GM23338 (cell line): Measurements from ENCODE around the gene TBCEL. TPM values are rescaled to one million over a fixed set of nuclear protein-coding genes. Genes with fewer than 3 reads are reported as not detected.

ENCODE experiments used
- ATAC-seq: fragments of 200-7000 bp; cut with Tn5 transposase; 3 replicates; pipeline ENCODE4 v1.9.1; 2020
- DNase-seq: peaks from one replicate; pipeline ENCODE4 v3.0.0-alpha.2; 2015; ENCODE audit warnings: low spot score
- H2AFZ ChIP-seq: fragments of 200-600 bp; sonication (generic); 2 replicates; pipeline ENCODE4 v1.8.0; 2016; ENCODE audit warnings: antibody characterized with exemption, mild to moderate bottlenecking, moderate library complexity
- H3F3A ChIP-seq: fragments of 200-600 bp; sonication (generic); replicated peaks from 2 replicates; pipeline ENCODE4 v1.8.0; 2017; ENCODE audit warnings: antibody characterized with exemption, mixed run types, low read depth
- H3K27ac ChIP-seq: fragments of 200-600 bp; sonication (generic); 2 replicates; pipeline ENCODE4 v1.6.1; 2016; ENCODE audit warnings: low read depth
- H3K27me3 ChIP-seq: fragments of 200-600 bp; sonication (generic); 2 replicates; pipeline ENCODE4 v1.8.0; 2016; ENCODE audit warnings: mild to moderate bottlenecking, mixed run types, moderate library complexity; ENCODE audit not compliant: insufficient read depth
- H3K36me3 ChIP-seq: fragments of 200-600 bp; sonication (generic); 2 replicates; pipeline ENCODE4 v1.8.0; 2016; ENCODE audit warnings: mild to moderate bottlenecking; ENCODE audit not compliant: insufficient read depth
- H3K4me1 ChIP-seq: fragments of 200-600 bp; sonication (generic); 2 replicates; pipeline ENCODE4 v1.8.0; 2016; ENCODE audit warnings: mild to moderate bottlenecking, moderate library complexity; ENCODE audit not compliant: insufficient read depth
- H3K4me2 ChIP-seq: fragments of 200-600 bp; sonication (generic); 2 replicates; pipeline ENCODE4 v1.7.1; 2017; ENCODE audit warnings: mixed run types
- H3K4me3 ChIP-seq: fragments of 200-600 bp; sonication (generic); 2 replicates; pipeline ENCODE4 v1.6.1; 2016; ENCODE audit warnings: mixed run types
- H3K79me2 ChIP-seq: fragments of 200-600 bp; sonication (generic); replicated peaks from 2 replicates; pipeline ENCODE4 v1.8.0; 2017; ENCODE audit warnings: mild to moderate bottlenecking; ENCODE audit not compliant: insufficient read depth
- H3K9me2 ChIP-seq: fragments of 200-600 bp; sonication (generic); 2 replicates; pipeline ENCODE4 v1.8.0; 2017; ENCODE audit not compliant: insufficient read depth
- H4K20me1 ChIP-seq: fragments of 200-600 bp; sonication (generic); replicated peaks from 2 replicates; pipeline ENCODE4 v1.8.0; 2017; ENCODE audit warnings: mild to moderate bottlenecking; ENCODE audit not compliant: insufficient read depth
- H3K27ac Mint-ChIP-seq: 2 replicates; pipeline ENCODE4 v1.8.0; 2020; ENCODE audit warnings: inconsistent platforms, mild to moderate bottlenecking, moderate library complexity, mixed read lengths
- H3K27me3 Mint-ChIP-seq: 3 replicates; pipeline ENCODE4 v1.8.0; 2022; ENCODE audit warnings: low read depth, mild to moderate bottlenecking, moderate library complexity, mixed read lengths, inconsistent platforms; ENCODE audit not compliant: insufficient read depth, poor library complexity
- H3K36me3 Mint-ChIP-seq: 3 replicates; pipeline ENCODE4 v1.8.0; 2021; ENCODE audit warnings: low read depth, mild to moderate bottlenecking, inconsistent platforms, moderate library complexity, mixed read lengths
- H3K4me1 Mint-ChIP-seq: 3 replicates; pipeline ENCODE4 v1.8.0; 2020; ENCODE audit warnings: mild to moderate bottlenecking, inconsistent platforms, mixed read lengths
- H3K4me3 Mint-ChIP-seq: 3 replicates; pipeline ENCODE4 v1.8.0; 2021; ENCODE audit warnings: moderate library complexity, mild to moderate bottlenecking, inconsistent platforms, mixed read lengths
- H3K9me3 Mint-ChIP-seq: 3 replicates; pipeline ENCODE4 v1.8.0; 2020; ENCODE audit warnings: moderate library complexity, mild to moderate bottlenecking, inconsistent platforms, mixed read lengths
- CREB1 ChIP-seq: fragments of 250-450 bp; sonication (Bioruptor Pico); IDR thresholded peaks from 2 replicates; pipeline ENCODE4 v1.5.0; 2020; ENCODE audit warnings: low read depth, mild to moderate bottlenecking, moderate library complexity
- CTCF ChIP-seq, 2 experiments: fragments of 200-600 bp in 1 of 2; sonication (generic) in 1 of 2; conservative IDR thresholded peaks; 2 replicates each; pipeline versions ENCODE4 v1.5.1 to v1.6.1; 2016 to 2017; ENCODE audit warnings: antibody characterized with exemption in 2 of 2, low read depth in 2 of 2, mild to moderate bottlenecking in 2 of 2, moderate library complexity in 1 of 2
- EZH2 ChIP-seq: fragments of 200-600 bp; sonication (generic); IDR thresholded peaks from one replicate; pipeline ENCODE4 v1.8.0; 2017; ENCODE audit warnings: antibody characterized with exemption, mild to moderate bottlenecking, low read depth; ENCODE audit not compliant: unreplicated experiment
- EZH2phosphoT487 ChIP-seq: fragments of 200-600 bp; sonication (generic); IDR thresholded peaks from one replicate; pipeline ENCODE4 v1.8.1; 2018; ENCODE audit warnings: antibody characterized with exemption; ENCODE audit not compliant: unreplicated experiment
- JUNB ChIP-seq: IDR thresholded peaks from one replicate; pipeline ENCODE4 v1.6.1; 2016; ENCODE audit warnings: antibody characterized with exemption; ENCODE audit not compliant: unreplicated experiment
- NANOG ChIP-seq: IDR thresholded peaks from 2 replicates; pipeline ENCODE4 v1.6.1; 2016; ENCODE audit warnings: antibody characterized with exemption, borderline replicate concordance
- POLR2AphosphoS5 ChIP-seq: IDR thresholded peaks from 2 replicates; pipeline ENCODE4 v1.6.1; 2016; ENCODE audit warnings: antibody characterized with exemption, low read depth
- REST ChIP-seq: IDR thresholded peaks from one replicate; pipeline ENCODE4 v1.6.1; 2018; ENCODE audit warnings: antibody characterized with exemption; ENCODE audit not compliant: unreplicated experiment
- STAT1 ChIP-seq: IDR thresholded peaks from one replicate; pipeline ENCODE4 v1.6.1; 2016; ENCODE audit warnings: antibody characterized with exemption; ENCODE audit not compliant: unreplicated experiment
- ZNF114 ChIP-seq: fragments of 250-450 bp; sonication (Bioruptor Pico); IDR thresholded peaks from 2 replicates; pipeline ENCODE4 v1.5.0; 2020; ENCODE audit warnings: mild to moderate bottlenecking, moderate library complexity
- ZNF331 ChIP-seq: fragments of 250-450 bp; sonication (Bioruptor Pico); IDR thresholded peaks from 2 replicates; pipeline ENCODE4 v1.5.0; 2020; ENCODE audit warnings: low read depth, mild to moderate bottlenecking, moderate library complexity
- polyA plus RNA-seq: library from polyadenylated mRNA; unstranded; fragments of >200 nt; fragmentation: Nextera tagmentation; extraction: Ambion mirVana; gene quantifications from 2 replicates; pipeline ENCODE4 v1.2.1, GENCODE V29; 2016
- total RNA-seq: library from RNA; depleted of rRNA; stranded (reverse); fragments of >200 nt; shearing (Covaris generic); gene quantifications from 2 replicates; pipeline ENCODE4 v1.2.3, GENCODE V29; 2014
- TF ChIP-seq, protein P1 (sequence below): IDR thresholded peaks from 2 replicates; pipeline ENCODE4 v1.6.1; 2016; ENCODE audit warnings: antibody characterized with exemption
- TF ChIP-seq, protein P2 (sequence below): fragments of 250-450 bp; sonication (Bioruptor Pico); IDR thresholded peaks from 2 replicates; pipeline ENCODE4 v1.5.0; 2020; ENCODE audit warnings: mild to moderate bottlenecking, moderate library complexity

The TBCEL gene
- total and polyA plus RNA-seq, 2 experiments from 2014 or later, result 5.4 to 16.2 TPM

DNA sequence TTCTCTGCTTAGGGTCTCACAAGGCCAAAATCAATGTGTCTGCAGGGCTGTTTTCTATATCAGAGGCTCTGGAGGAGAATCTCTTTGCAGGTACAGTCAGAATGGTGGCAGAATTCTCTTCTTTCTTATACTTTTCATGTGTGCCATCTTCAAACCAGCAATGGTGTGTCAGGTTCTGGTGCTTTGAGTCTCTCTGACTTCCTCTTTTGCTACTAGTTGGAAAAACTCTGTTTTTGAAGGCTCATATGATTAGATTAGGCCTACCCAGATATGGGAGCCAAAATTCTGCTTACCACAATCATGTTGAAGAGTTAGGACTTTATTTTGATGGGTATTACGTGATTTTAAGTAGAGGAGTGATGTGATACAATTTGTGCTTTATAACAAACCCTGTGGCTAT is 58.3 kb downstream of the TBCEL start:
- H3K4me1 ChIP-seq, result no peaks in the 10 kb centered on the region
- no peaks in the 10 kb centered on the region for H3K36me3 ChIP-seq
- H3K27ac ChIP-seq, result no peak overlapping the region
- H3K79me2 ChIP-seq, result no peaks in the 10 kb centered on the region
- DNase-seq (no peak), ATAC-seq (no peak)
- TF ChIP-seq, protein P1, sequence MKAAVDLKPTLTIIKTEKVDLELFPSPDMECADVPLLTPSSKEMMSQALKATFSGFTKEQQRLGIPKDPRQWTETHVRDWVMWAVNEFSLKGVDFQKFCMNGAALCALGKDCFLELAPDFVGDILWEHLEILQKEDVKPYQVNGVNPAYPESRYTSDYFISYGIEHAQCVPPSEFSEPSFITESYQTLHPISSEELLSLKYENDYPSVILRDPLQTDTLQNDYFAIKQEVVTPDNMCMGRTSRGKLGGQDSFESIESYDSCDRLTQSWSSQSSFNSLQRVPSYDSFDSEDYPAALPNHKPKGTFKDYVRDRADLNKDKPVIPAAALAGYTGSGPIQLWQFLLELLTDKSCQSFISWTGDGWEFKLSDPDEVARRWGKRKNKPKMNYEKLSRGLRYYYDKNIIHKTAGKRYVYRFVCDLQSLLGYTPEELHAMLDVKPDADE, result no peak
- no peak for TF ChIP-seq CTCF (conservative IDR thresholded peaks at IDR 0.05; ENCODE audit: low read depth in 2 of 2)
- no peak for TF ChIP-seq EZH2
- TF ChIP-seq, protein P2, sequence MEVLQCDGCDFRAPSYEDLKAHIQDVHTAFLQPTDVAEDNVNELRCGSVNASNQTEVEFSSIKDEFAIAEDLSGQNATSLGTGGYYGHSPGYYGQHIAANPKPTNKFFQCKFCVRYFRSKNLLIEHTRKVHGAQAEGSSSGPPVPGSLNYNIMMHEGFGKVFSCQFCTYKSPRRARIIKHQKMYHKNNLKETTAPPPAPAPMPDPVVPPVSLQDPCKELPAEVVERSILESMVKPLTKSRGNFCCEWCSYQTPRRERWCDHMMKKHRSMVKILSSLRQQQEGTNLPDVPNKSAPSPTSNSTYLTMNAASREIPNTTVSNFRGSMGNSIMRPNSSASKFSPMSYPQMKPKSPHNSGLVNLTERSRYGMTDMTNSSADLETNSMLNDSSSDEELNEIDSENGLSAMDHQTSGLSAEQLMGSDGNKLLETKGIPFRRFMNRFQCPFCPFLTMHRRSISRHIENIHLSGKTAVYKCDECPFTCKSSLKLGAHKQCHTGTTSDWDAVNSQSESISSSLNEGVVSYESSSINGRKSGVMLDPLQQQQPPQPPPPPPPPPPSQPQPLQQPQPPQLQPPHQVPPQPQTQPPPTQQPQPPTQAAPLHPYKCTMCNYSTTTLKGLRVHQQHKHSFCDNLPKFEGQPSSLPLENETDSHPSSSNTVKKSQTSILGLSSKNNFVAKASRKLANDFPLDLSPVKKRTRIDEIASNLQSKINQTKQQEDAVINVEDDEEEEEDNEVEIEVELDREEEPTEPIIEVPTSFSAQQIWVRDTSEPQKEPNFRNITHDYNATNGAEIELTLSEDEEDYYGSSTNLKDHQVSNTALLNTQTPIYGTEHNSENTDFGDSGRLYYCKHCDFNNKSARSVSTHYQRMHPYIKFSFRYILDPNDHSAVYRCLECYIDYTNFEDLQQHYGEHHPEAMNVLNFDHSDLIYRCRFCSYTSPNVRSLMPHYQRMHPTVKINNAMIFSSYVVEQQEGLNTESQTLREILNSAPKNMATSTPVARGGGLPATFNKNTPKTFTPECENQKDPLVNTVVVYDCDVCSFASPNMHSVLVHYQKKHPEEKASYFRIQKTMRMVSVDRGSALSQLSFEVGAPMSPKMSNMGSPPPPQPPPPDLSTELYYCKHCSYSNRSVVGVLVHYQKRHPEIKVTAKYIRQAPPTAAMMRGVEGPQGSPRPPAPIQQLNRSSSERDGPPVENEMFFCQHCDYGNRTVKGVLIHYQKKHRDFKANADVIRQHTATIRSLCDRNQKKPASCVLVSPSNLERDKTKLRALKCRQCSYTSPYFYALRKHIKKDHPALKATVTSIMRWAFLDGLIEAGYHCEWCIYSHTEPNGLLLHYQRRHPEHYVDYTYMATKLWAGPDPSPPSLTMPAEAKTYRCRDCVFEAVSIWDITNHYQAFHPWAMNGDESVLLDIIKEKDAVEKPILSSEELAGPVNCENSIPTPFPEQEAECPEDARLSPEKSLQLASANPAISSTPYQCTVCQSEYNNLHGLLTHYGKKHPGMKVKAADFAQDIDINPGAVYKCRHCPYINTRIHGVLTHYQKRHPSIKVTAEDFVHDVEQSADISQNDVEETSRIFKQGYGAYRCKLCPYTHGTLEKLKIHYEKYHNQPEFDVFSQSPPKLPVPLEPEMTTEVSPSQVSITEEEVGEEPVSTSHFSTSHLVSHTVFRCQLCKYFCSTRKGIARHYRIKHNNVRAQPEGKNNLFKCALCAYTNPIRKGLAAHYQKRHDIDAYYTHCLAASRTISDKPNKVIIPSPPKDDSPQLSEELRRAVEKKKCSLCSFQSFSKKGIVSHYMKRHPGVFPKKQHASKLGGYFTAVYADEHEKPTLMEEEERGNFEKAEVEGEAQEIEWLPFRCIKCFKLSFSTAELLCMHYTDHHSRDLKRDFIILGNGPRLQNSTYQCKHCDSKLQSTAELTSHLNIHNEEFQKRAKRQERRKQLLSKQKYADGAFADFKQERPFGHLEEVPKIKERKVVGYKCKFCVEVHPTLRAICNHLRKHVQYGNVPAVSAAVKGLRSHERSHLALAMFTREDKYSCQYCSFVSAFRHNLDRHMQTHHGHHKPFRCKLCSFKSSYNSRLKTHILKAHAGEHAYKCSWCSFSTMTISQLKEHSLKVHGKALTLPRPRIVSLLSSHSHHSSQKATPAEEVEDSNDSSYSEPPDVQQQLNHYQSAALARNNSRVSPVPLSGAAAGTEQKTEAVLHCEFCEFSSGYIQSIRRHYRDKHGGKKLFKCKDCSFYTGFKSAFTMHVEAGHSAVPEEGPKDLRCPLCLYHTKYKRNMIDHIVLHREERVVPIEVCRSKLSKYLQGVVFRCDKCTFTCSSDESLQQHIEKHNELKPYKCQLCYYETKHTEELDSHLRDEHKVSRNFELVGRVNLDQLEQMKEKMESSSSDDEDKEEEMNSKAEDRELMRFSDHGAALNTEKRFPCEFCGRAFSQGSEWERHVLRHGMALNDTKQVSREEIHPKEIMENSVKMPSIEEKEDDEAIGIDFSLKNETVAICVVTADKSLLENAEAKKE (CRISPR knock-in tag), result no peak
- TF ChIP-seq CREB1, result no peak
- TF ChIP-seq STAT1, result no peak
- TF ChIP-seq ZNF331 (CRISPR knock-in tag), result no peak
- no peak for TF ChIP-seq JUNB
- no peak for TF ChIP-seq POLR2AphosphoS5
- no peak for TF ChIP-seq REST
- TF ChIP-seq ZNF114 (CRISPR knock-in tag), result no peak
- no peak for TF ChIP-seq EZH2phosphoT487
- no peak for TF ChIP-seq NANOG
- Mint-ChIP-seq H3K36me3 (no peaks in the 10 kb centered on the region; the same call in 2 of the 3 replicates), H3K9me3 (no peaks in the 10 kb centered on the region), H3K4me1 (no peaks in the 10 kb centered on the region), H3K27ac (no peak overlapping the region), H3K27me3 (no peaks in the 10 kb centered on the region), H3K4me3 (no peak overlapping the region)
- no peaks in the 10 kb centered on the region for H3K9me2 ChIP-seq
- H2AFZ ChIP-seq, result no peak overlapping the region
- no peak overlapping the region for H3K4me3 ChIP-seq
- no peaks in the 10 kb centered on the region for H3K27me3 ChIP-seq
- no peaks in the 10 kb centered on the region for H3F3A ChIP-seq
- no peaks in the 10 kb centered on the region; the same call in 1 of the 2 replicates for H4K20me1 ChIP-seq
- H3K4me2 ChIP-seq, result no peak overlapping the region
